ENCODE results near the gene LEMD3.

LEMD3 gene

GRCh38 chr12:65293735-65294134 lies 124.4 kb downstream of the LEMD3 start:
- TF ChIP-seq ZFHX2 (tag by site-specific recombination; conservative IDR thresholded peaks at IDR 0.05) (no peak), GLI4 (tag by site-specific recombination; IDR thresholded peaks at IDR 0.05) (no peak), ZNF768 (tag by site-specific recombination; IDR thresholded peaks at IDR 0.05) (no peak), SP7 (tag by site-specific recombination; IDR thresholded peaks at IDR 0.05) (no peak), ZNF513 (tag by site-specific recombination; IDR thresholded peaks at IDR 0.05) (no peak), ZNF596 (tag by site-specific recombination; IDR thresholded peaks at IDR 0.05) (no peak), FEZF1 (tag by site-specific recombination; IDR thresholded peaks at IDR 0.05) (no peak), KLF1 (tag by site-specific recombination; IDR thresholded peaks at IDR 0.05) (no peak), ZNF843 (tag by site-specific recombination; IDR thresholded peaks at IDR 0.05) (no peak)
- TF ChIP-seq, protein P1, sequence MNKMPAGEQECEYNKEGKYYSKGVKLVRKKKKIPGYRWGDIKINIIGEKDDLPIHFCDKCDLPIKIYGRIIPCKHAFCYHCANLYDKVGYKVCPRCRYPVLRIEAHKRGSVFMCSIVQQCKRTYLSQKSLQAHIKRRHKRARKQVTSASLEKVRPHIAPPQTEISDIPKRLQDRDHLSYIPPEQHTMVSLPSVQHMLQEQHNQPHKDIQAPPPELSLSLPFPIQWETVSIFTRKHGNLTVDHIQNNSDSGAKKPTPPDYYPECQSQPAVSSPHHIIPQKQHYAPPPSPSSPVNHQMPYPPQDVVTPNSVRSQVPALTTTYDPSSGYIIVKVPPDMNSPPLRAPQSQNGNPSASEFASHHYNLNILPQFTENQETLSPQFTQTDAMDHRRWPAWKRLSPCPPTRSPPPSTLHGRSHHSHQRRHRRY (tag by site-specific recombination; IDR thresholded peaks at IDR 0.05): no peak
- CTCF ChIA-PET: interaction anchor here (0.6 kb wide), 1 partner anchor 262 kb away, joined by 3 read pairs; no protein-coding TSS in a partner anchor
- POLR2A ChIA-PET: no interaction called here

DNA sequence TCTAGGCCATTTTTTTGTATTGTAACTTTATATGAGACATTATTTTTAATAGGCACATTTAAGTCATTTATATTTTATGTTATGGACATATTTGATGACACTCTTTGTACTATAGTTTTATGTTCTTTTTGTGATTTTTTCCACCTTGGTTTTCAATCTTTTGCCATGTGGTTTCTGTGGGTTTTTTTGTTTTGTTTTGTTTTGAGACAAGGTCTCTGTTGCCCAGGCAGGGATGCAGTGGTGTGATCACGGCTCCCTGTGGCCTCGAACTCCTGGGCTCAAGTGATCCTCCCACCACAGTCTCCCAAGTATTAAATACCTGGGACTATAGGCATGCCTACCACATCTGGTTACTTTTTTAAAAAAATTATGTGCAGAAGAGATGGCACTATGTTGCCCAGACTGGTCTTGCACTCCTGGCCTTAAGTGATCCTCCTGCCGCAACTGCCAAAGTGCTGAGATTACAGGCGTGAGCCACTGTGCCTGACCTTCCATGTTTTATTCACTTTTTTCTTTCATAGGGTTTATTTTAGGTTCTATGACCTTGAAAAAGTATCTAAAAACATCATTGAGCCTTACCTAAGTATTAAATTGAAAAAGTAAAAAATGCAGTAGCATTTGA lies 125.4 kb downstream of the LEMD3 start:
- POLR2A ChIA-PET: no interaction called here
- Histone ChIP-seq H3K9me3 (ENCODE audit: control insufficient read depth, insufficient read depth, low read depth, low read length) (no peaks in the 10 kb centered on the region; the same call in 1 of the 2 replicates), H3K4me1 (ENCODE audit: control insufficient read depth, insufficient read depth, low read length) (peaks cover 2% of the 10 kb centered on the region; the same call in 1 of the 2 replicates), H3K4me3 (ENCODE audit: low read depth, low read length) (no peak overlapping the region), H3K36me3 (ENCODE audit: control insufficient read depth in 2 of 2, insufficient read depth in 1 of 2, low read length in 2 of 2) (no peaks in the 10 kb centered on the region; a peak in 1 of 3 replicates), H3K27ac (ENCODE audit: extremely low read depth, low read depth, low read length) (no peak overlapping the region)
- no peak for TF ChIP-seq ZNF138 (tag by site-specific recombination; IDR thresholded peaks at IDR 0.05; ENCODE audit: borderline replicate concordance)
- TF ChIP-seq ZFP69B (tag by site-specific recombination; IDR thresholded peaks at IDR 0.05): no peak
- no peak for TF ChIP-seq ZNF777 (tag by site-specific recombination; IDR thresholded peaks at IDR 0.05; ENCODE audit: borderline replicate concordance)
- CTCF ChIA-PET: interaction anchor here (0.6 kb wide), 1 partner anchor 817 kb away, joined by 3 read pairs; no protein-coding TSS in a partner anchor

More at GRCh38 chr12:65293735-65294134, 124.4 kb downstream of the LEMD3 start:
- Histone ChIP-seq H3K4me3 (ENCODE audit: low read depth, low read length) (no peak overlapping the region), H3K27ac (ENCODE audit: extremely low read depth, low read depth, low read length) (no peak overlapping the region), H3K9me3 (ENCODE audit: control insufficient read depth, insufficient read depth, low read depth, low read length) (no peaks in the 10 kb centered on the region; the same call in 1 of the 2 replicates), H3K4me1 (ENCODE audit: control insufficient read depth, insufficient read depth, low read length) (no peaks in the 10 kb centered on the region), H3K36me3 (ENCODE audit: control insufficient read depth in 2 of 2, insufficient read depth in 1 of 2, low read length in 2 of 2) (no peaks in the 10 kb centered on the region; a peak in 1 of 3 replicates)

- Histone ChIP-seq H3K27ac (ENCODE audit: extremely low read depth, low read depth, low read length) (no peak overlapping the region), H3K4me1 (ENCODE audit: control insufficient read depth, insufficient read depth, low read length) (peaks cover 12% of the 10 kb centered on the region), H3K4me3 (ENCODE audit: low read depth, low read length) (no peak overlapping the region), H3K9me3 (ENCODE audit: control insufficient read depth, insufficient read depth, low read depth, low read length) (no peaks in the 10 kb centered on the region; the same call in 1 of the 2 replicates), H3K36me3 (ENCODE audit: control insufficient read depth in 2 of 2, insufficient read depth in 1 of 2, low read length in 2 of 2) (no peaks in the 10 kb centered on the region; a peak in 1 of 3 replicates)
- ChIA-PET POLR2A (no interaction called here), CTCF (no interaction called here)
- TF ChIP-seq OSR2 (tag by site-specific recombination; IDR thresholded peaks at IDR 0.05): no peak
- TF ChIP-seq ZNF121 (tag by site-specific recombination; IDR thresholded peaks at IDR 0.05): no peak
- no peak for TF ChIP-seq ZNF214 (tag by site-specific recombination; IDR thresholded peaks at IDR 0.05; ENCODE audit: borderline replicate concordance)
- TF ChIP-seq, protein P2, sequence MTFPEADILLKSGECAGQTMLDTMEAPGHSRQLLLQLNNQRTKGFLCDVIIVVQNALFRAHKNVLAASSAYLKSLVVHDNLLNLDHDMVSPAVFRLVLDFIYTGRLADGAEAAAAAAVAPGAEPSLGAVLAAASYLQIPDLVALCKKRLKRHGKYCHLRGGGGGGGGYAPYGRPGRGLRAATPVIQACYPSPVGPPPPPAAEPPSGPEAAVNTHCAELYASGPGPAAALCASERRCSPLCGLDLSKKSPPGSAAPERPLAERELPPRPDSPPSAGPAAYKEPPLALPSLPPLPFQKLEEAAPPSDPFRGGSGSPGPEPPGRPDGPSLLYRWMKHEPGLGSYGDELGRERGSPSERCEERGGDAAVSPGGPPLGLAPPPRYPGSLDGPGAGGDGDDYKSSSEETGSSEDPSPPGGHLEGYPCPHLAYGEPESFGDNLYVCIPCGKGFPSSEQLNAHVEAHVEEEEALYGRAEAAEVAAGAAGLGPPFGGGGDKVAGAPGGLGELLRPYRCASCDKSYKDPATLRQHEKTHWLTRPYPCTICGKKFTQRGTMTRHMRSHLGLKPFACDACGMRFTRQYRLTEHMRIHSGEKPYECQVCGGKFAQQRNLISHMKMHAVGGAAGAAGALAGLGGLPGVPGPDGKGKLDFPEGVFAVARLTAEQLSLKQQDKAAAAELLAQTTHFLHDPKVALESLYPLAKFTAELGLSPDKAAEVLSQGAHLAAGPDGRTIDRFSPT (tag by site-specific recombination; IDR thresholded peaks at IDR 0.05): no peak
- no peak for TF ChIP-seq ZNF391 (tag by site-specific recombination; IDR thresholded peaks at IDR 0.05; ENCODE audit: borderline replicate concordance, low read depth)
- peak; percentile 92 for TF ChIP-seq ZNF146 (tag by site-specific recombination; IDR thresholded peaks at IDR 0.05)
- no peak for TF ChIP-seq ZNF248 (tag by site-specific recombination; IDR thresholded peaks at IDR 0.05)
- no peak for TF ChIP-seq ZNF670 (tag by site-specific recombination; IDR thresholded peaks at IDR 0.05; ENCODE audit: low read depth)
- TF ChIP-seq ZNF23 (tag by site-specific recombination; IDR thresholded peaks at IDR 0.05; ENCODE audit: borderline replicate concordance): no peak
These were observed 127.3 kb downstream of the LEMD3 start for GRCh38 chr12:65296508-65297265.

Measured in HEK293 (cell line).